HG03025 (cell line): Measurements from ENCODE around the gene SLC25A28.

Experiments
- ATAC-seq: cut with Tn5 transposase; IDR thresholded peaks from one replicate; pipeline ENCODE4 v1.9.1; 2021; ENCODE audit warnings: mild to moderate bottlenecking, moderate library complexity; ENCODE audit not compliant: unreplicated experiment, low FRiP score

The SLC25A28 gene

DNA sequence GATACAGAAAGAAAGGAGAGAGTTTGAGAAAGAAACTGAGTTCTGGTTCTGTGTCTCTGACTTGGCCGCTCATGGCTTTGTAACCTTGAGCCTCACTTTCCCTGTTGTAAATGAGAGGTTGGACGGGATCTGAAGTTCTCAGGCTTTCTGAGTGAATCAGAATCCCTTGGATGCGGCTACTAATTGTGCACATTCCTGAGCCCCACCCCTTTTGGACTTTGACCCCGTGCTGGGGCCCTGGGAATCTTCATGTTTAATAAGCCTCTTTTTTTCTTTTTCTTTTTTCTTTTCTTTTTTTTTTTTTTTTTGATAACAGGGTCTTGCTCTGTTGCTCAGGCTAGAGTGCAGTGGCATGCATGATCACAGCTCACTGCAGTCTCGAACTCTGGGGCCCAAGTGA, 26.9 kb downstream of the SLC25A28 start:
- ATAC-seq: no peak

DNA sequence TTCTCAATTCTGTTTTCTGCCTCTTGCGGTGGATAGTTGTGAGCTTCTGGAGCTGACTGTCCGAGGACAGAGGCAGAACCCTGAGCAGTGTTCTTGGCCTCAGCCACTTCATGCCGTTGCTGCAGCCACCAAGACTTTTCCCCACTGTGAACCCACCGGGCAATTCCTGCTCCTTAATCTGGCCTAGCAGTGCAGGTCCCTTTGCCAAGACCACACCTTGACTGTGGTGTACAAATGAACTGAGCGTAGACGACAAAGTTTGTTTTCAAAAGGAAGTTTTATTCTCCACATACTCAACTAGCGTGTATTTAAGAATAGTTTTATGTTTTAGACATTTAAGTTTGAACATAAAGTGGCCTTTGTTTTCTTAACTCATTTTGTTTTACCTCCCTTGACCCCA, 29.4 kb downstream of the SLC25A28 start:
- no peak for ATAC-seq

DNA sequence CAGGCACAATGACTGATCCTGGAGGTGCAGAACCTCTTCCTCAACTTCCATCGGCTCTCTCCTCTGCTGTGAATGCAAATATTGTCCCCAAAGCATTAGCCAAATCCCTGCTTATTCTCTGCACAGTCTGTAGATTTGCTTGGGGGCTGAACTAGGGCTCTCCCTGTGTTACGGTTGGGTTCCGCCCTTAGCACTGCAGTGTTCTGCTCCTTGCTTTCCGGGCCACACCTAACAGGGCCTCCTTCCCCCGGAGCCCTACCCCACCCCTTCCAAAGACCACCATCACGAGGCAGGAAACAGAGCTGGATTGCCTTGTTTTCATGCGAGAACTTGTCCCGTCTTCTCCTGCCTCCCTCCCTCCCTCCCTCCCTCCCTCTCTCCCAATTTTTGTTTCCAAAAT, 36.6 kb downstream of the SLC25A28 start:
- no peak for ATAC-seq

DNA sequence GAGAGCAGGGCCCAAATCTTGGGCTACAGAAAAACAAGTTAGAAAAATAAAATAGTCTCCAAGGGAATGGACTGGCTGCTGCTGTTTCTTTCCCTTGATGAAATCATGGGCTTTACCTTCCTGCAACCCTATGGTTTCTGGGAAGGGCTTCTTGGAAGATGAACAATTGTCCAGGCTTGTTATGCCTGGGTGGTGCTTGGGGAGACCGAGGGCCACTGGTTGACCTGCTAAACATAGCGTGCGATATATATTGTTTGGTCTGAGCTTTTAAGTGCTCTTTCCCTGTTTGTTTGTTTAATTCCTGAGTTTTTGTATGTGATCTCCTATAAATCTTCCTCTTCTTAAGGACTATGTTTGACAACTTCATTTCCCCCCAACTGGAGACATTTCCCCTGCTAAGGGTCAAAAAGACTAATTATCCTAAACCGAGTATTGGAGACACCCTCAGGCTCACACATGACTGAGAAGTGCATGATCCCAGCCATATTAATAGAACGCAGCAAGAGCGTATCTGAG, 37.9 kb downstream of the SLC25A28 start:
- no peak for ATAC-seq

DNA sequence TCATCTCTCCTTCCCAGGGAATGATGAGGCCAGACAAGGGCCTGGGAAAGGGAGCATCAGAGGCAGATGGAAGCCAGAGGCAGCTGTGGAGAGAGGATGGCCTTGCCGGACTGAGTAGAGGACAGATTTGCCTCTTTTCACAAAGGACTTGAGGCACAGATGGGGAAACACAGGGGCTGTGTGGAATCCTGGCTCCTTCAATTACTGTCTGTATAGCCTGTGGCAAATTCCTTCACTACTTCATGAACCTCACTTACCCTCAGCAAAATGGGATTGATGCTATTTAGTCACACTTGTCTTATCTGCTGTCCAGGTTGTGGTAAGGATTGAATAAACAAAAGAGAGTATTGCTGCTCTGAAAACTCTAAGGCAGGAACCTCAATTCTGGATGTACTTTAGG, 40.3 kb downstream of the SLC25A28 start:
- ATAC-seq: no peak

DNA sequence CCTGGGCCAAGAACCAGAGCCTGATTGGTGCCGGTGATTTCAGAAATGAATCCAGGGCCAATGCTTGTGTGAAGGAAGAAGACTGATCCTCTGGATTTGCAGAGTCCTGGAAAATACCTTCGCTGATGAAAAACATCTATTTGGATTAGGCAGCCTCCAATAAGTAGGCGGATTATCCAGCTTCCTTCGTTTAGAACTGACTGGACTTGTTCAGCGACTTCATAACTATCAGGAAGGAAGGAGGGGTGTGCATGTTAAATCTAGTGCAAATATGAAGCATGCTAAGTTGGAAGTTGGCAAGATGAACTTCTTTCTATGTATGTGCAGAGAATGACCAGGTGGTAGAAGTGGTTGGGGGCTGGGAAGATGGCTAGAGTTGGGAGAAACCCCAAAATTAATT, 46.4 kb downstream of the SLC25A28 start:
- no peak for ATAC-seq

DNA sequence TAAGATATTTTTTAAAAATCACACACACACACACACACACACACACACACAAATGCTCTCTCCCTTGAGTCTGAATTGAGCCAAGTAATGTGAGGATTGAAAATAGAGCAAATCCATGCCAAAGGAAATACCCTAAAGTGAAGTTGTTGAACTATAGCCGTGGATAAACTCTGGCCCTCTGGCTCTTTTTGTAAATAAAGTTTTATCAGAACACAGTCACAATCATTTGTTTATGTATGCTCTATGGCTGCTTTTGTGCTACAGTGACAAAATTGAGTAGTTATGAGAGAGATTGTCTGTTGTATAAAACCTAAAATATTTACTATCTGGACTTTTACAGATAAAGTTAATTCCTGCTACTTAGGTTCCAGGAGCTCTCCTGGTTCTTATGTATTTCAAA, 48.4 kb downstream of the SLC25A28 start:
- ATAC-seq: no peak

DNA sequence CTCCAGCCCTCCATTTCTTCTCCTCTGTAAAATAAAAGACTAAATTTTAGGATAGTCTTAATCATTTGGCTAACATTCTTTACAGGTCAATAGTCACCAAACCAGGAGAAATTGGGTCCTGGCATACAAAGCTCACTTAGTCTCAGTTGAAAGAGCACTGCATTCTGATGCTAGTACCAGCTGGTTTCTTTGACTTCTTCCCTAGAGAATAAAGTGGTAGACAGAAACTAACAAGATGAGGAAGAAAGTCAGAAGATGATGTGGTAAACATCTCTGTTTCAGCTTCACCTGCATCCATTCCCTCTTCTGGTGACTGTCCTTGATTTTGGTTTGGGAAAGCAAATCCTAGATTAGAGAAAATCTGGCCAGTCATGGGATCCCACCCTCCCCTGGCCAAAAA, 50.3 kb downstream of the SLC25A28 start:
- no peak for ATAC-seq

DNA sequence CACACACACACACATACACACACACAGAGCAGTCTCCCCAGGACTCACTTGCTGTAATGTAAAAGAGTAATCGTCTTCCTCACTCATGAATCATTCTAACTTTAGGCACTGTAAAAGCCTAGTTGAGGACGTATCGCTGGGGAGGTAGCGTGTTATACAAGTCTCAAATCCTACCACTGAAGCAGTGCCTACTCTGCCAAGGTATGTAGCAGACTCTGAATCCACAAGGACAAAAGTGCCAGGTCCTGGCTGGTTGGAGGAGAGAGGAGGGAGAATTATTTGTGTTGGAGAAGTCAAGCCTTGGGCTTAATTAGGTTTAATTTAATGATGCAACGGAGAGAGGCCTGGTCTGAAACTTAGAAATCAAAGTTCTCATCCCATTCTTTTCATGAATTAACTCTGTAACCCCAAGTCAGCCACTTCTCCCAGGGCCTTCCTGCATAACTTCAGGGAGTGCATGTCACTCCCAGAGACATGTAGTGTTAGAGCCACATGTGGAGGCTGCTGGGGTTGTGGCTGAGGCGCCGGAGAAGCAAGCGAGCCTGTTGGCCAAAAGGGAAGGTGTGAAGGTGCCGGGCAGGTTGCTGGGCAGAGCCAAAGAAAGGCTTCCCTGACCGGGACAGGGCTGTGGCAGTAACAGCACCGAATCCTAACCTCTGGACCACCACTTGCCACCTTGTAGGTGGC, 50.8 kb downstream of the SLC25A28 start:
- no peak for ATAC-seq

DNA sequence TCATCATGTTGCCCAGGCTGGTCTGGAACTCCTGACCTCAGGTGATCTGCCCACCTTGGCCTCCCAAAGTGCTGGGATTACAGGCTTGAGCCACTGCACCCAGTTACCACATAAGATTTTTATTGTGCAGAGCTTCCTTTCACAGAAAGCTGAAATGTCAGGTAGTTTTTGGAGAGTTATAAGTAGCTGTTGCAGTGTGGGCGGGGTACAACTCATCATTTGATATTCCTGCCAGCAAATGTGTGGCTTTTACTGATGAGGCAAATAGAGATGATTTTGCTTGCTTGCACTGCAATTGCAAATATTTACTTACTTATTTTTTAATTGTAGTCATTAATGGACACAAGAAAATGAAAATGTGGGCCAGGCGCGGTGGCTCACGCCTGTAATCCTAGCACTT, 55.1 kb downstream of the SLC25A28 start:
- ATAC-seq: no peak

DNA sequence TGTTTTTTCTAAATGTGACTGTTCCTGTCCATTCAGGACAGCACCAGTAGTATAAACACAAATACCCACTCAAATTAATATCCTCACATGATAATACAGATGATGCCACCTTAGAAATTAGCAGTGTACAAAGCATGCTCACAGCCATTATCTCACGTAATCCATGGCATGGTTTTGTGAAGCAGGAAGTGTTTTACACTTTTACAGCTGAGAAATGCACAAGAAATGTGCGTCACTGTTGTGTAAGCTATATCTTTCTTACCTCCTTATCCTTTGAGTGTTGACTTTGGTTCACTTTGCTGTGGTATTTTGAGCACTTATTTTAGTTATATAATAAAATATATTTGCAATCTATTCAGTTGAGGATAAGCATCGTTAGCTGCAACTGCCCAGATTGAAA, 55.9 kb downstream of the SLC25A28 start:
- no peak for ATAC-seq

DNA sequence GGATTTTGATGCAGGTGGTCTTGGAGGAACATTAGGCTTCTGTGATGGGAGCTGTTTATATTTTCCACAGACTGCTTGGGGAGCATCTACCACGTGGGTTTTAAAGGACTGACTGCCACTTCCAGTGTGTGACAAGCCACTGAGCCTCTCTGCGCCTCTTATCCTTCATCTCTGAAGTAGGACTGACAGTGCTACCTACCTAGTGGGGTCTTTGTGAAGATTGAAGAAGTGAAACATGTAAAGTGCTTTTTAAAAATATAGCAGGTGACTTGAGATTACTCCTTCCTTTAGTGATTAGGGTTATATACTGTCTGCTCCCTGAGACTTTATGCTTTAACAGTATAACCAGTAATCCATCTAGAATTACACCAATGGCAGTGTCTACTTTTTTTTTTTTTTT, 57.6 kb downstream of the SLC25A28 start:
- ATAC-seq: no peak
